HG02610 (cell line): Measurements from ENCODE around the gene RAB6C.
"Not testable (repeated sequence)": the region's sequence is repeated elsewhere in the genome, so short reads cannot be mapped to it uniquely, and the experiment has no call there.

Experiments
- ATAC-seq: cut with Tn5 transposase; IDR thresholded peaks from one replicate; pipeline ENCODE4 v1.9.1; 2021; ENCODE audit warnings: mild to moderate bottlenecking, moderate library complexity; ENCODE audit not compliant: unreplicated experiment

The RAB6C gene

GRCh38 chr2:129979629-129980155 is at the start of gene RAB6C:
RAB6C (plus strand) TSS chr2:129979666; CDS start chr2:129980116, 450 bp downstream.
- not testable (repeated sequence) for ATAC-seq

GRCh38 chr2:129930451-129930850 is 49.0 kb upstream of the RAB6C start:
- no peak for ATAC-seq

GRCh38 chr2:129933387-129933786 is 46.1 kb upstream of the RAB6C start:
- not testable (repeated sequence) for ATAC-seq

GRCh38 chr2:129934044-129934822 is 45.2 kb upstream of the RAB6C start:
- ATAC-seq = no peak

- ATAC-seq = no peak
These were observed 44.3 kb upstream of the RAB6C start for GRCh38 chr2:129935118-129935517.

GRCh38 chr2:129936334-129936934 is 43.0 kb upstream of the RAB6C start:
- no peak for ATAC-seq

- not testable (repeated sequence) for ATAC-seq
These were observed 40.5 kb upstream of the RAB6C start for GRCh38 chr2:129938850-129939471.

- ATAC-seq = not testable (repeated sequence)
These were observed 36.0 kb upstream of the RAB6C start for GRCh38 chr2:129943456-129943855.

GRCh38 chr2:129945557-129945956 is 33.9 kb upstream of the RAB6C start:
- ATAC-seq = no peak

- not testable (repeated sequence) for ATAC-seq
These were observed 31.8 kb upstream of the RAB6C start for GRCh38 chr2:129947712-129948111.

- not testable (repeated sequence) for ATAC-seq
These were observed 23.3 kb upstream of the RAB6C start for GRCh38 chr2:129956171-129956570.

GRCh38 chr2:129957891-129958290 is 21.6 kb upstream of the RAB6C start:
- ATAC-seq = no peak

- not testable (repeated sequence) for ATAC-seq
These were observed 20.7 kb upstream of the RAB6C start for GRCh38 chr2:129958736-129959135.

- ATAC-seq = not testable (repeated sequence)
These were observed 10.9 kb upstream of the RAB6C start for GRCh38 chr2:129968605-129969004.

GRCh38 chr2:129975016-129975774 is 4.3 kb upstream of the RAB6C start:
- ATAC-seq = no peak

GRCh38 chr2:129976969-129977368 is 2.5 kb upstream of the RAB6C start:
- not testable (repeated sequence) for ATAC-seq

- no peak for ATAC-seq
These were observed 1.5 kb upstream of the RAB6C start for GRCh38 chr2:129977986-129978385.

- ATAC-seq = not testable (repeated sequence)
These were observed 780 bp downstream of the RAB6C start for GRCh38 chr2:129980246-129980645.

- ATAC-seq = not testable (repeated sequence)
These were observed 2.2 kb downstream of the RAB6C start for GRCh38 chr2:129981689-129982088.

GRCh38 chr2:129984426-129984825 is 5.0 kb downstream of the RAB6C start:
- ATAC-seq = no peak
